Activated T-cell treated with anti-CD3 and anti-CD28 coated beads, Interleukin-2, amount 50 U/mL, for 72 hours (primary cell): ENCODE results near the gene SNUPN. TPM values are rescaled to one million over a fixed set of nuclear protein-coding genes. Genes with fewer than 3 reads are reported as not detected.

ENCODE experiments used
- ATAC-seq, 2 donors: fragments of 150-1000 bp; cut with Tn5 transposase; replicated peaks in 1 of 2; 2 replicates each; pipeline ENCODE4 v1.10.0; 2021; ENCODE audit warnings: moderate library complexity in 2 of 2, mild to moderate bottlenecking in 1 of 2
- DNase-seq, 2 donors: peaks; one replicate each; pipeline ENCODE4 v3.0.0; 2021 to 2022; ENCODE audit warnings: mixed read lengths in 1 of 2
- H3K27ac Mint-ChIP-seq: one replicate; pipeline ENCODE4 v1.8.0; 2022; ENCODE audit warnings: mild to moderate bottlenecking, moderate library complexity, mixed read lengths
- H3K27me3 Mint-ChIP-seq: one replicate; pipeline ENCODE4 v1.8.0; 2022; ENCODE audit warnings: low read depth, mixed read lengths
- H3K36me3 Mint-ChIP-seq, 2 donors: one replicate each; pipeline ENCODE4 v1.8.0; 2022; ENCODE audit warnings: mixed read lengths in 2 of 2, mild to moderate bottlenecking in 1 of 2; ENCODE audit not compliant: insufficient read depth in 2 of 2
- H3K4me1 Mint-ChIP-seq: one replicate; pipeline ENCODE4 v1.8.0; 2022; ENCODE audit warnings: low read depth, mixed read lengths
- H3K4me3 Mint-ChIP-seq, 2 donors: one replicate each; pipeline ENCODE4 v1.8.0; 2022; ENCODE audit warnings: mild to moderate bottlenecking in 2 of 2, mixed read lengths in 2 of 2, moderate library complexity in 2 of 2
- H3K9me3 Mint-ChIP-seq, 2 donors: one replicate each; pipeline ENCODE4 v1.8.0; 2022; ENCODE audit warnings: mixed read lengths in 2 of 2
- total RNA-seq, 2 donors: library from RNA; stranded (reverse); gene quantifications; one replicate each; pipeline ENCODE4 v1.2.3, GENCODE V29; 2022

The SNUPN gene
- total RNA-seq, 2 donors from 2014 or later: 22.4 to 26.2 TPM

GRCh38 chr15:75661100-75661755 lies 35.7 kb upstream of the SNUPN start:
- Mint-ChIP-seq H3K4me1 (no peaks in the 10 kb centered on the region), H3K27me3 (no peaks in the 10 kb centered on the region), H3K4me3 (no peak overlapping the region), H3K36me3 (no peaks in the 10 kb centered on the region), H3K27ac (no peak overlapping the region), H3K9me3 (no peaks in the 10 kb centered on the region)
- no peak for DNase-seq
- ATAC-seq: no peak

DNA sequence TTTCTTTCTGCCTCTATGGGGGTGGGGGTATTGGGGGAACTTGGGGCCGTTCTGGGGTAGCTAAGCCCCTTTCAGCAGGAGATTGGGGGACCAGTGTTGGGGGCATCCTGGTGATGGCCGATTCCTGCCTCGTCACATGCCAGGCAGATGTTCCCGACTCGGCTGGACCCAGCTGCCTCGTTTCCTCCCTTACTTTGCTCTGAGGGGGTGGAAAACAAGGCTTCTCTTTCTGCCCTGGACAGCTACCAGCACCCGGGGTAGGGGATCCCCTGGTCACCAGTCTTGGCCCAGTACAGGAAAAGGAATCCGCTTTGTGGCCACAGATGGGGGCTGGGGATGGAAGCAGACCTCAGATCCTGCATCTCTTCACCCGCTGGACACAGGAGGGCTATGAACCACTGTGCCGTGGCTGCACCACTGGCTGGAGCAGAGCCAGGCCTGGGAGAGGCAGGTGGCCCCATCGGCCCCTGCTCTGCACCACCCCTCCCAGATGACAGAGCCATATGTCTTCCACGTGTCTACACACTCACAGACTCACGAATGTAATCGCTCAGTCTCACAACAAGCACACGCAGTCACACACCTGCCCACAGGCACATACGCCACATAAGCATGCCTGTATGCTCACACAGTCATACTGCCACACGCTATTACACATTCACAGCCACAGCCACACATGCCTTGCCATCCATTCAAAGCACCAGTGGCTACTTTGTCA lies 34.6 kb upstream of the SNUPN start:
- Mint-ChIP-seq H3K27ac (no peak overlapping the region), H3K27me3 (no peaks in the 10 kb centered on the region), H3K9me3 (no peaks in the 10 kb centered on the region), H3K36me3 (no peaks in the 10 kb centered on the region), H3K4me3 (no peak overlapping the region), H3K4me1 (no peaks in the 10 kb centered on the region)
- DNase-seq (no peak), ATAC-seq (peak in 1 of 2 donors; percentile 23)

GRCh38 chr15:75659141-75659771 lies 33.7 kb upstream of the SNUPN start:
- no peak overlapping the region for H3K27ac Mint-ChIP-seq
- no peaks in the 10 kb centered on the region for H3K4me1 Mint-ChIP-seq
- ATAC-seq (no peak), DNase-seq (no peak)
- no peaks in the 10 kb centered on the region for H3K36me3 Mint-ChIP-seq
- no peak overlapping the region for H3K4me3 Mint-ChIP-seq
- no peaks in the 10 kb centered on the region for H3K27me3 Mint-ChIP-seq
- H3K9me3 Mint-ChIP-seq: no peaks in the 10 kb centered on the region

DNA sequence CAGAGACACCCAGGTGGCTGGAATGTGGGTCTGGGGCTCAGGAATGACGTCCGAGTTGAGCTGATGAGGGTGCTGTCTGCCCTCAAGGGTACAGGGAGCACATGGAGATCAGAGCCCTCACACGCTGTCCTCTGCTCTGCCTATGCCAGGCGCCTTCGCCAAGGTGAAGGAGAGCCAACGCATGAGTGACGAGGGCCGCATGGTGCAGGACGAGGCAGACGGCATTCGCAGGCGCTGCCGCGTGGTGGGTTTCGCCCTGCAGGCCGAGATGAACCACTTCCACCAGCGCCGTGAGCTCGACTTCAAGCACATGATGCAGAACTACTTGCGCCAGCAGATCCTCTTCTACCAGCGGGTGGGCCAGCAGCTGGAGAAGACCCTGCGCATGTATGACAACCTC lies 31.3 kb upstream of the SNUPN start:
- ATAC-seq (no peak), DNase-seq (no peak)
- Mint-ChIP-seq H3K27ac (no peak overlapping the region), H3K36me3 (no peaks in the 10 kb centered on the region), H3K4me3 (no peak overlapping the region), H3K9me3 (no peaks in the 10 kb centered on the region), H3K4me1 (peaks cover 3% of the 10 kb centered on the region), H3K27me3 (no peaks in the 10 kb centered on the region)

DNA sequence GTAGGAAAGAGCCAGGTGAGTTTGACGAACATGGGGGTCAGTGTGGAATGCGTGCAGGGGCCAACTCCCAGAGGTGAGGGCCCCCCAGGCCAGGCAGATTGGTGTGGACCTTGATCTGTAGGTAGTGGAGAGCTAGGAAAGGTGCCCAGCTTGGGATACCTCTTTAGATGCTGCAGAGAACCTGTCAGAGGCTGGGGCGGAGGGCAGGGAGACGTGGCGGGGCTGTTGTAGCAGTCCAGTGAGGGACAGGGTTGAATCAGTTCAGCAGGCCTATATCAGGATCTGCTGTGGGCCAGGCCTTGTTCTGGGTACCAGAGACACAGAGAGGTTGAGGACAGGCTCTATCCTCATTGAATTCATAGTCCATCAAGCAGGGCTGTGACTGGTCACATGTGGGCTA lies 30.8 kb upstream of the SNUPN start:
- H3K9me3 Mint-ChIP-seq: no peaks in the 10 kb centered on the region
- no peak for ATAC-seq
- no peak for DNase-seq
- H3K4me1 Mint-ChIP-seq: peaks cover 8% of the 10 kb centered on the region
- no peak overlapping the region for H3K27ac Mint-ChIP-seq
- no peaks in the 10 kb centered on the region for H3K27me3 Mint-ChIP-seq
- H3K4me3 Mint-ChIP-seq: no peak overlapping the region
- H3K36me3 Mint-ChIP-seq: no peaks in the 10 kb centered on the region

- DNase-seq: no peak
- Mint-ChIP-seq H3K36me3 (no peaks in the 10 kb centered on the region), H3K27ac (no peak overlapping the region), H3K27me3 (no peaks in the 10 kb centered on the region), H3K4me1 (peaks cover 12% of the 10 kb centered on the region), H3K4me3 (no peak overlapping the region), H3K9me3 (no peaks in the 10 kb centered on the region)
- no peak for ATAC-seq
Observed at GRCh38 chr15:75655931-75656330, 30.4 kb upstream of the SNUPN start.

- H3K27ac Mint-ChIP-seq: no peak overlapping the region
- no peak for DNase-seq
- peaks cover 18% of the 10 kb centered on the region for H3K4me1 Mint-ChIP-seq
- H3K27me3 Mint-ChIP-seq: no peaks in the 10 kb centered on the region
- H3K4me3 Mint-ChIP-seq: no peak overlapping the region
- ATAC-seq: no peak
- H3K9me3 Mint-ChIP-seq: no peaks in the 10 kb centered on the region
- H3K36me3 Mint-ChIP-seq: no peaks in the 10 kb centered on the region
Observed at GRCh38 chr15:75654201-75654907, 28.8 kb upstream of the SNUPN start.

GRCh38 chr15:75653347-75653913 lies 27.9 kb upstream of the SNUPN start:
- Mint-ChIP-seq H3K27me3 (no peaks in the 10 kb centered on the region), H3K4me1 (peaks cover 18% of the 10 kb centered on the region), H3K27ac (no peak overlapping the region), H3K36me3 (no peaks in the 10 kb centered on the region), H3K9me3 (no peaks in the 10 kb centered on the region), H3K4me3 (no peak overlapping the region)
- no peak for ATAC-seq
- no peak for DNase-seq

- DNase-seq: peak; percentile 18 to 21
- no peaks in the 10 kb centered on the region for H3K9me3 Mint-ChIP-seq
- H3K27me3 Mint-ChIP-seq: peaks cover under 1% of the 10 kb centered on the region
- peak overlapping the region; percentile 46 to 59 for H3K4me3 Mint-ChIP-seq
- peak in 1 of 2 donors; percentile 20 for ATAC-seq
- H3K4me1 Mint-ChIP-seq: peaks cover 23% of the 10 kb centered on the region
- peak overlapping the region; percentile 10 for H3K27ac Mint-ChIP-seq
- H3K36me3 Mint-ChIP-seq: no peaks in the 10 kb centered on the region
Observed at GRCh38 chr15:75651810-75652543, 26.5 kb upstream of the SNUPN start.

- Mint-ChIP-seq H3K27ac (peak overlapping the region; percentile 17), H3K4me1 (peaks cover 31% of the 10 kb centered on the region), H3K4me3 (peak overlapping the region; percentile 25 to 46), H3K36me3 (no peaks in the 10 kb centered on the region), H3K9me3 (no peaks in the 10 kb centered on the region), H3K27me3 (peaks cover 8% of the 10 kb centered on the region)
- DNase-seq (peak; percentile 5 to 17), ATAC-seq (peak in 1 of 2 donors; percentile 41)
Observed at GRCh38 chr15:75650908-75651809, 25.6 kb upstream of the SNUPN start.

DNA sequence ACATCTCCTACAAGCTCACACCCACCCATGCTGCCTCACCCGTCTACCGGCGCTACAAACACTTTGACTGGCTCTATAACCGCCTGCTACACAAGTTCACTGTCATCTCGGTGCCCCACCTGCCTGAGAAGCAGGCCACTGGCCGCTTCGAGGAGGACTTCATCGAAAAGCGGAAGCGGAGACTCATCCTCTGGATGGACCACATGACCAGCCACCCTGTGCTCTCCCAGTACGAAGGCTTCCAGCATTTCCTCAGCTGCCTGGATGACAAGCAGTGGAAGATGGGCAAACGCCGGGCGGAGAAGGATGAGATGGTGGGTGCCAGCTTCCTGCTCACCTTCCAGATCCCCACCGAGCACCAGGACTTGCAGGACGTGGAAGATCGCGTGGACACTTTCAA lies 24.3 kb upstream of the SNUPN start:
- Mint-ChIP-seq H3K4me3 (no peak overlapping the region), H3K9me3 (no peaks in the 10 kb centered on the region), H3K27ac (no peak overlapping the region), H3K27me3 (peaks cover 8% of the 10 kb centered on the region), H3K36me3 (no peaks in the 10 kb centered on the region), H3K4me1 (peaks cover 33% of the 10 kb centered on the region)
- DNase-seq (no peak), ATAC-seq (no peak)
